Ovary (tissue), 9 donors: ENCODE measurements around the gene PSMB10. TPM values are rescaled to one million over a fixed set of nuclear protein-coding genes. Genes with fewer than 3 reads are reported as not detected.
"Not testable (repeated sequence)": the region's sequence is repeated elsewhere in the genome, so short reads cannot be mapped to it uniquely, and the experiment has no call there.

ENCODE experiments used
- DNase-seq, 5 donors: peaks; one replicate each; pipeline ENCODE4 v3.0.0-alpha.2; 2019 to 2020
- H3K27ac ChIP-seq, 2 donors: fragments of 200-600 bp; one replicate each; pipeline versions ENCODE4 v1.5.1 to v1.8.0; 2019 to 2022
- H3K27me3 ChIP-seq: fragments of 200-600 bp; one replicate; pipeline ENCODE4 v1.8.0; 2022
- H3K36me3 ChIP-seq: fragments of 200-600 bp; sonication (generic); one replicate; pipeline ENCODE4 v1.5.1; 2019
- H3K4me1 ChIP-seq: one replicate; pipeline ENCODE4 v1.8.1; 2013; ENCODE audit warnings: mild to moderate bottlenecking, moderate library complexity; ENCODE audit not compliant: insufficient read depth
- H3K4me3 ChIP-seq: fragments of 200-600 bp; sonication (generic); one replicate; pipeline ENCODE4 v1.5.1; 2017
- H3K9me3 ChIP-seq, 2 donors: fragments of 200-600 bp in 1 of 2; sonication (generic) in 1 of 2; one replicate each; pipeline versions ENCODE4 v1.5.1 to v1.8.1; 2013 to 2019; ENCODE audit warnings: mild to moderate bottlenecking in 1 of 2, moderate library complexity in 1 of 2
- CTCF ChIP-seq, 3 donors: fragments of 450-650 bp in 2 of 3; fragments of 200-600 bp in 1 of 3; IDR thresholded peaks; one replicate each; pipeline versions ENCODE4 v1.5.1 to v1.8.0; 2016 to 2022; ENCODE audit warnings: antibody characterized with exemption in 3 of 3, mild to moderate bottlenecking in 1 of 3
- EP300 ChIP-seq: sonication (generic); formaldehyde crosslinking; IDR thresholded peaks from one replicate; pipeline ENCODE4 v1.6.1; 2017; ENCODE audit warnings: antibody characterized with exemption
- POLR2A ChIP-seq: fragments of 450-650 bp; IDR thresholded peaks from one replicate; pipeline ENCODE4 v1.6.1; 2017; ENCODE audit warnings: antibody characterized with exemption, mild to moderate bottlenecking, moderate library complexity
- WGBS, 3 donors: extraction: QIAGEN DNeasy Blood & Tissue Kit in 1 of 3; methylation state at CpG; one replicate each; pipeline versions ENCODE4 v1.1.5 to v1.1.7; 2013 to 2017; 5-methylcytosine and 5-hydroxymethylcytosine counted together
- intact Hi-C, 4 donors: fragments of 100-400 bp; cut with DNase I; formaldehyde crosslinking; loops; one replicate each; pipeline versions ENCODE4 v1.11.0 to v1.15.1; 2022 to 2023
- polyA plus RNA-seq, 2 donors: library from polyadenylated mRNA; stranded (reverse); fragments of 200-250 nt in 1 of 2; fragments of 350-450 nt in 1 of 2; fragmentation: Illumina TruSeq in 1 of 2; extraction: RNeasy Lipid Tissue Mini Kit (QIAGEN cat#74804) in 1 of 2; gene quantifications; one replicate each; pipeline ENCODE4 v1.2.3, GENCODE V29; 2013 to 2014
- total RNA-seq, 7 donors: library from RNA; depleted of rRNA in 2 of 7; stranded (reverse); fragments of >200 nt in 2 of 7; fragmentation: NEBNext Ultra II Directional in 3 of 7; extraction: Animal tissue kit (Norgen Biotek cat#: 25700) in 3 of 7; gene quantifications; one replicate each; pipeline versions ENCODE4 v1.1.0 to v1.2.4, GENCODE V29; 2016 to 2023
- donor health status: DM: no; HTN: no; CAD: no; lungs with moderate emphysema.
- donor health status: DM: no; HTN: no; CAD: no.
- donor health status: Bipolar disorder and iron deficiency.
- donor health status: DM: yes; HTN: yes; CAD: no.
- donor health status: DM: no; HTN: no; CAD: no.
- donor health status: DM: yes; HTN: yes; CAD: no.

The PSMB10 gene
- total and polyA plus RNA-seq, 9 donors: 5.8 to 64.4 (median 50.8) TPM

- intact Hi-C loops: no loop called here
- Histone ChIP-seq H3K36me3 (no peaks in the 10 kb centered on the region), H3K27ac (no peak overlapping the region), H3K4me3 (no peak overlapping the region), H3K27me3 (no peaks in the 10 kb centered on the region), H3K9me3 (no peaks in the 10 kb centered on the region), H3K4me1 (peaks cover 6% of the 10 kb centered on the region)
- DNase-seq: no peak
- TF ChIP-seq POLR2A: no peak
- TF ChIP-seq CTCF (IDR thresholded peaks at IDR 0.05): no peak
- no peak for TF ChIP-seq EP300
- WGBS, 3 donors: 68 to 81% (median 69%) methylated on average over 6 of the region's 6 CpGs
These were observed 16.9 kb downstream of the PSMB10 start for GRCh38 chr16:67919622-67920221.

DNA sequence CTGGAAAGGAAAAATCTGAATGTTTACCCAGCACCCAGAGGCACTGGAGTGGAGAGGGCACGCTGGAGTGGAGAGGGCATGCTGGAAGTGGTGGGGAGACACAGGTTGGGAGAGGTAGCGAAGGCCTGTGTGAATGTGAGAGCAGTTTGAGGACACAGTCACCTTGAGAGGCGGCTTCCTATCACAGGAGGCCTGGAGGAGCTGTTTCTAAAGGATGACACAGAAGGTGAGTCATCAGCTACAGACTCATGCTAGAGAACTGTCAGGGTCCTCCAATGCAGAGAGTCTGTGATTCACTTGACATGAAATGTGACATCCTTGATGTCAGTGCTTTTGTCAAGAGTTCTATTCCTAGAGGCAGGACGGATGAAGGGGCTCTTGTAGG lies 18.8 kb downstream of the PSMB10 start:
- intact Hi-C loops: no loop called here
- no peaks in the 10 kb centered on the region for H3K9me3 ChIP-seq
- no peak for DNase-seq
- H3K4me3 ChIP-seq: no peak overlapping the region
- no peaks in the 10 kb centered on the region for H3K36me3 ChIP-seq
- H3K27me3 ChIP-seq: no peaks in the 10 kb centered on the region
- H3K27ac ChIP-seq: no peak overlapping the region
- H3K4me1 ChIP-seq: peaks cover 6% of the 10 kb centered on the region
- WGBS, 3 donors: 65 to 76% (median 71%) methylated on average over 4 of the region's 4 CpGs
- TF ChIP-seq CTCF (IDR thresholded peaks at IDR 0.05) (no peak), EP300 (no peak), POLR2A (no peak)

- WGBS, 3 donors: 35 to 53% (median 37%) methylated on average over 6 of the region's 6 CpGs
- TF ChIP-seq CTCF (IDR thresholded peaks at IDR 0.05): no peak
- TF ChIP-seq EP300: no peak
- no peak for TF ChIP-seq POLR2A
- intact Hi-C loops: no loop called here
- Histone ChIP-seq H3K9me3 (no peaks in the 10 kb centered on the region), H3K4me1 (peaks cover 6% of the 10 kb centered on the region), H3K27ac (no peak overlapping the region), H3K27me3 (no peaks in the 10 kb centered on the region), H3K36me3 (no peaks in the 10 kb centered on the region), H3K4me3 (no peak overlapping the region)
- peak in 1 of 5 donors; percentile 60 for DNase-seq
These were observed 19.4 kb downstream of the PSMB10 start for GRCh38 chr16:67917140-67917851.

GRCh38 chr16:67915831-67916723 lies 20.6 kb downstream of the PSMB10 start:
- TF ChIP-seq EP300: no peak
- no peak for TF ChIP-seq CTCF (IDR thresholded peaks at IDR 0.05)
- no peak for TF ChIP-seq POLR2A
- no peaks in the 10 kb centered on the region for H3K36me3 ChIP-seq
- no peak overlapping the region for H3K4me3 ChIP-seq
- H3K9me3 ChIP-seq: no peaks in the 10 kb centered on the region
- peaks cover 6% of the 10 kb centered on the region for H3K4me1 ChIP-seq
- H3K27ac ChIP-seq: no peak overlapping the region
- no peaks in the 10 kb centered on the region for H3K27me3 ChIP-seq
- DNase-seq: no peak
- intact Hi-C loops: no loop called here
- WGBS, 3 donors: 73 to 75% (median 74%) methylated on average over 7 of the region's 7 CpGs

DNA sequence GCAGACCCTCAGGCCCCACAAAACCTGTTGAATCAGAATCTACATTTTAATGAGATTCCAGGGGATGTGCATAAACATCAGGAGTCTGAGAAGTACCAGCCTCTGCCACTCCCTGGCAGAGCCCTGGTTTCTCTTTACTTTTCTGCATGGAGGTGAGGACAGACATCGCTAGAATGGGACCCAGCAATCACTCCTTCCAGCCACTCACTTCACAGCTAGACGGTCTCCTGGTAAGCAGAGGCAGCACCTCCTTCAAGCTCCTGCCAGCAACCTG lies 21.2 kb downstream of the PSMB10 start:
- H3K4me3 ChIP-seq, H3K9me3 ChIP-seq, DNase-seq, H3K36me3 ChIP-seq, H3K27me3 ChIP-seq, H3K4me1 ChIP-seq, H3K27ac ChIP-seq, intact Hi-C loops: not testable (repeated sequence)
- 78% methylated on average over 1 to 2 of the region's 2 CpGs for WGBS, 3 donors
